Activated CD4-positive, alpha-beta T cell treated with anti-CD3 and anti-CD28 coated beads, Interleukin-2, amount 10 ng/mL, durations not matched to agents 24 days and 14 days (primary cell): ENCODE measurements around the gene CABP2. TPM values are rescaled to one million over a fixed set of nuclear protein-coding genes. Genes with fewer than 3 reads are reported as not detected.

Source experiments
- DNase-seq: peaks from one replicate; pipeline ENCODE4 v3.0.0; 2022
- H3K27ac Mint-ChIP-seq: one replicate; pipeline ENCODE4 v1.8.0; 2022; ENCODE audit warnings: mild to moderate bottlenecking, mixed read lengths
- H3K27me3 Mint-ChIP-seq: one replicate; pipeline ENCODE4 v1.8.0; 2022; ENCODE audit warnings: mixed read lengths
- H3K36me3 Mint-ChIP-seq: one replicate; pipeline ENCODE4 v1.8.0; 2022; ENCODE audit warnings: low read depth, mild to moderate bottlenecking, mixed read lengths
- H3K4me1 Mint-ChIP-seq: one replicate; pipeline ENCODE4 v1.8.0; 2021; ENCODE audit warnings: mixed read lengths
- H3K4me3 Mint-ChIP-seq: one replicate; pipeline ENCODE4 v1.8.0; 2022; ENCODE audit warnings: mild to moderate bottlenecking, moderate library complexity, mixed read lengths
- H3K9me3 Mint-ChIP-seq: one replicate; pipeline ENCODE4 v1.8.0; 2021; ENCODE audit warnings: mixed read lengths
- intact Hi-C: fragments of 100-400 bp; cut with micrococcal nuclease; formaldehyde crosslinking; loops from one replicate; pipeline ENCODE4 v1.15.1; 2023
- total RNA-seq: library from RNA; stranded (reverse); gene quantifications from 2 replicates; pipeline ENCODE4 v1.2.3, GENCODE V29; 2022

Gene CABP2
- total RNA-seq, 1 donor from 2014 or later, result not detected

- Mint-ChIP-seq H3K4me3 (peak within 1 kb of the TSS; percentile 95), H3K4me1 (peaks cover 35% of the 10 kb centered on the region), H3K9me3 (no peaks in the 10 kb centered on the region), H3K27me3 (peaks cover 10% of the 10 kb centered on the region), H3K36me3 (peaks cover 20% of the 10 kb centered on the region), H3K27ac (peak within 1 kb of the TSS; percentile 97)
- intact Hi-C loops, result loop anchor here (1.0 to 5.0 kb wide), 4 partner anchors 74 to 267 kb away; partner anchors contain the start of genes GSTP1, NDUFV1 and POLD4
- DNase-seq, result peak; percentile 99
Observed at GRCh38 chr11:67507864-67508485, 15.3 kb downstream of the CABP2 start, which contains the start of gene CDK2AP2. TSS of gene CDK2AP2 (minus strand) at chr11:67508162. CDS start at chr11:67508082, 80 bp downstream.

DNA sequence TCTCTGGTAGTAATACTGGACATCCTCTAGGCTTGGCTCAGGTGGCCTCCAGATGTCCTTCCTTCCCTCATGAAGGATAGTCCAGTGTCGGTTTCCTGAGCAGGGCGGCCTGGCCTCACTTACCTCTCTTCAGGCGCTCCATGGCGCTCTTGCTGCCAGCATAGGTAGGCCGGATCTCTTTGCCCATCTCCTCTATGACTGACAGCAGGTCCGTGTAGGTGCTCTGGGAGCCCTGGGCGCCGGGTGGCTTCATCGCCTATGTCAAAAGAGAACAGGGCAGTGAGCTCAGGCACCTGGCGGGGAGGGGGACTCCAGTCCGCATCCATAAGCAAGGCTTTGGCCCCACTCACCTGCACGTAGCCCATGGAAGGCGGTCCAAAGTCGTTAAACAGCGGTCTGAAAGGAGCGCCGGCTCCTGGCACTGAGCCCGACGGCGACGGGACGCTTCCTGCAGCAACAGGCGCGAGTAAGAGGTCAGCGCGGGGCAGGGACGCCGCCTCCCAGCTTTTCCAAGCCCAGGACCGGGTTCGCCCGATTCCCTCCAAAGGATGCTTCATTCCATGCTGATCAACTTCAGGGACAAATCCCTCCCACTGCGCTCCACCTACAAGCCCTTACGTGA is 15.9 kb downstream of the CABP2 start:
- Mint-ChIP-seq H3K9me3 (no peaks in the 10 kb centered on the region), H3K36me3 (peaks cover 22% of the 10 kb centered on the region), H3K27me3 (peaks cover 9% of the 10 kb centered on the region), H3K4me3 (peak overlapping the region; percentile 95), H3K4me1 (peaks cover 39% of the 10 kb centered on the region), H3K27ac (peak overlapping the region; percentile 97)
- intact Hi-C loops, result loop anchor here (2.0 to 5.0 kb wide), 2 partner anchors 75 to 155 kb away; partner anchors contain the start of genes GSTP1 and POLD4
- no peak for DNase-seq

DNA sequence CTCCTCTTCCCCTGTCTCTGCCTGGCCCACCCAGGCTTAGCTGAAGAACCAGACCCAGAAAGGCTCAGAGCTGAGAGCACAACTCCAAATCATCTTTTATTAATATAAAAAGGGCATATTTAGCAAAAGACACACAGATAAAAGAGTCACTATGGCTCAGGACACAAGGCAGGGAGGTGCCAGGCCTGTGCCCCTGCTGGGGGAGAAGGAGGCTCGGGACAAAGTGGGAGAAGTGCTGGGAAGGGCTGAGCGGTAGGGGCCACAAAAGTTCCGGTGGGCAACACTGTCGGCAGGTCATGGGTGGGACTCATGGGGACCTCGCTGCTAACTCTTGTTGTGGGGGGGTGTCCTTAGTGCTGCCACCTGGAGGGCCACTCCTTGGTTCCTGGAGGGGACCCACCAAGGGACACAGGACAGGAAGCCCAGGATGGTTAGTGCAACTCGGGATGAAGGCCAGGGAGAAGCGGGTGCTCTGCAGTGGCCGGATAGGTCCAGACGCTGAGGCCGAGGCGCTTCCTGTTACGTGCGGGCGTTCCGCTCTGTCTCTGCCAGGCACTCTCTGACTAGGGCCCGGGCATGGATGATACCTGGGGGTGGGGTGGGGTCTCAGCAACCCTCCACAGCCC is 16.7 kb downstream of the CABP2 start:
- Mint-ChIP-seq H3K27me3 (peaks cover 9% of the 10 kb centered on the region), H3K36me3 (peaks cover 22% of the 10 kb centered on the region), H3K4me1 (peaks cover 39% of the 10 kb centered on the region), H3K4me3 (peak overlapping the region; percentile 95), H3K27ac (peak overlapping the region; percentile 97), H3K9me3 (no peaks in the 10 kb centered on the region)
- DNase-seq, result peak; percentile 66
- intact Hi-C loops, result loop anchor here (1.0 to 5.0 kb wide), 9 partner anchors 19 to 154 kb away; partner anchors contain the start of genes GSTP1, POLD4, PTPRCAP and RPS6KB2

DNA sequence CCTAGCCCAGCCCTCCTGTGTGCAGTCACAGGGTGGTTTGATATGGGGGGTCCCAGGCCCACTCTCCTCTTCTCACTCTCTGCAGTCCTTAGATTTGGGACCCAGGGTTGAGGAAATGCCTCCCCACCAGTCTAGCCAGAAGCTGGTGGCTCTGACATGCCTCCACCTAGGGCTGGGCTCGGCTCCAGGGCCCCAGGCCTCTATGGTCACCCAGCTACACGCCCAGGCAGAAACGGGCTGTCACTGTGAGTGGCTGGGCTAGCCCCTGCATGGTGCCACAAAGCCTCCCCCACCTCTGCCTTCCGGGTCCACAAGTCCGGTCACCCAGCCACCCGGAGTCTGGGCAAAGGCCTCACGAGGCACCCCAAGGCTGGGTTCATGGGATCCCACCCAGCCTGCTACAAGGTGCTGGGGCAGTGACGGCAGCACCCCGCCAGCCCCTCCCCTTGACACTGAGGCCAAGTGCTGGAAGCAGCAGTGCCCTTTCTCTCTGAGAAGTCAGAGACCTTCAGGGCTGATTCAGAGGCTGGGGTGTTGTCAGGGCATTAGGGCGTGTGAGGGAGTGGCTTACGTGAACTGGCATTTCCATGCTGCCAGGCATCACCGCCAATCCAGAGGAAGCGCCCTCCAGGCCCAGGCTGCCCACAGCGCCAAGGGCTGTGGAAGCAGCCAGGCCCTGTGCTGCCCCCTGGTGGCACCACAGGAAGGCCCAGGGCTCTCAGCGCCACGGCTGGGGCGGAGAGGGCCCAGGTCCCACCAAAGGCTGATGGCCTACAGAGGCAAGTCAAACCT is 17.4 kb downstream of the CABP2 start:
- H3K27ac Mint-ChIP-seq, result peak overlapping the region; percentile 97
- H3K4me3 Mint-ChIP-seq, result peak overlapping the region; percentile 95
- H3K36me3 Mint-ChIP-seq, result peaks cover 29% of the 10 kb centered on the region
- H3K4me1 Mint-ChIP-seq, result peaks cover 45% of the 10 kb centered on the region
- DNase-seq, result peak; percentile 96
- intact Hi-C loops, result loop anchor here (1.0 to 5.0 kb wide), 9 partner anchors 18 to 153 kb away; partner anchors contain the start of genes GSTP1, POLD4, PTPRCAP and RPS6KB2
- peaks cover 3% of the 10 kb centered on the region for H3K27me3 Mint-ChIP-seq
- H3K9me3 Mint-ChIP-seq, result no peaks in the 10 kb centered on the region

- peaks cover 49% of the 10 kb centered on the region for H3K4me1 Mint-ChIP-seq
- no peaks in the 10 kb centered on the region for H3K27me3 Mint-ChIP-seq
- H3K36me3 Mint-ChIP-seq, result peaks cover 35% of the 10 kb centered on the region
- intact Hi-C loops, result loop anchor here (5.0 kb wide), 1 partner anchor 77 kb away; the partner anchor contains the start of gene GSTP1
- no peaks in the 10 kb centered on the region for H3K9me3 Mint-ChIP-seq
- peak; percentile 95 for DNase-seq
- peak within 1 kb of the TSS; percentile 95 for H3K4me3 Mint-ChIP-seq
- H3K27ac Mint-ChIP-seq, result peak within 1 kb of the TSS; percentile 97
Observed at GRCh38 chr11:67504950-67505581, 18.2 kb downstream of the CABP2 start, which contains the start of gene PITPNM1. TSS of gene PITPNM1 (minus strand) at chr11:67505363. CDS start at chr11:67504180, 1,183 bp downstream.

DNA sequence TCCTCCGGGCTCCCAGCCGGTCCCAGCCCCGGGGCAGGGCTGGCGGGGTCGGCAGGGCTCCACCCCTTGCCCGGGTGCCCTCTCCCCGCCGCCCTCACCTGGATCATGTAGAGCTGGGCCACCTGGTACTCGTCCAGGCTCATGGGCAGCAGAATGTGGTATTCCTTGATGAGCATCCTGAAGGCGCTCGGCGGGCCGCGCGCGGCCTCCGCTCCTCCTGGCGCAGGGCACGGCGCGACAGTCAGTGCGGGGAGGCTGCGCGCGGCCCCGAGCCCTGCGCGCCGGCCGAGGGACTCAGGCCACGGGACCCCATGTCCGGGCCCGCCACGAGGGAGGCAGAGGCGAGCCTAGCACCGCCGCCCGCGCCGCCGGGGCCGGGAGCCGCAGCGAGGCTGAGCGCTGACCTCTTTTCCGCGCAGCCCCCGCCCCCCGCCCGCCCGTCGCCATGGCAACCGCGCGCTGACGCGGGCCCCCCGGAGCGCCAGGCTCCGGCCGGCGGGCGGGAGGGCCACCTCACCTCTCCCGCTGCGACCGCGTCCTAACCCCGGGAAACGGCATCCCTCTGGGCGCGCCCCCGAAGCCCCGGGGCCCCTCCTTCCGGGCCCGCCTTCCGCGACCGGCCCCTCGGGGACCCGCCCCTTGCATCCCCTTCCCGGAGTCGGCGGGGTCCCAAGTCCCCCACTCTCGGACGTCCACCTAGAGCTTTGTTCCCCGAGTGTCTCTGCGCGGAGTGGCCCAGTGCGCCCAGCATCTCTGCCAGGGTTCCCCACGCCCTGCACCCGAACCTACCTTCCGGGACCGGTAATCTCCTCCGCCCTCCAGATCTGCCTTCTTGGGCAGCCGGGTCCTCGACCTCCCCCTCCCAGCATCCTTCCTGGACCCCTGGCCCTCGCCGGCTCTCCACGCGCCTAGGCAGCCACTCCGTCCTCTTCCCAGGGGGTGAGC is 19.0 kb downstream of the CABP2 start:
- DNase-seq, result peak; percentile 85
- Mint-ChIP-seq H3K36me3 (peaks cover 40% of the 10 kb centered on the region), H3K4me1 (peaks cover 47% of the 10 kb centered on the region), H3K4me3 (peak overlapping the region; percentile 95), H3K9me3 (peaks cover 3% of the 10 kb centered on the region), H3K27me3 (no peaks in the 10 kb centered on the region), H3K27ac (peak overlapping the region; percentile 82)
- intact Hi-C loops, result no loop called here

- Mint-ChIP-seq H3K4me3 (peak overlapping the region; percentile 76), H3K27me3 (no peaks in the 10 kb centered on the region), H3K4me1 (peaks cover 39% of the 10 kb centered on the region), H3K27ac (peak overlapping the region; percentile 59), H3K36me3 (peaks cover 44% of the 10 kb centered on the region), H3K9me3 (peaks cover 3% of the 10 kb centered on the region)
- intact Hi-C loops, result no loop called here
- peak; percentile 57 for DNase-seq
Observed at GRCh38 chr11:67503119-67504004, 19.9 kb downstream of the CABP2 start.

GRCh38 chr11:67502328-67502979 is 20.8 kb downstream of the CABP2 start:
- peaks cover 39% of the 10 kb centered on the region for H3K4me1 Mint-ChIP-seq
- H3K4me3 Mint-ChIP-seq, result peak overlapping the region; percentile 76
- no peaks in the 10 kb centered on the region for H3K27me3 Mint-ChIP-seq
- peak; percentile 57 for DNase-seq
- H3K36me3 Mint-ChIP-seq, result peaks cover 45% of the 10 kb centered on the region
- intact Hi-C loops, result no loop called here
- peak overlapping the region; percentile 59 for H3K27ac Mint-ChIP-seq
- peaks cover 3% of the 10 kb centered on the region for H3K9me3 Mint-ChIP-seq

DNA sequence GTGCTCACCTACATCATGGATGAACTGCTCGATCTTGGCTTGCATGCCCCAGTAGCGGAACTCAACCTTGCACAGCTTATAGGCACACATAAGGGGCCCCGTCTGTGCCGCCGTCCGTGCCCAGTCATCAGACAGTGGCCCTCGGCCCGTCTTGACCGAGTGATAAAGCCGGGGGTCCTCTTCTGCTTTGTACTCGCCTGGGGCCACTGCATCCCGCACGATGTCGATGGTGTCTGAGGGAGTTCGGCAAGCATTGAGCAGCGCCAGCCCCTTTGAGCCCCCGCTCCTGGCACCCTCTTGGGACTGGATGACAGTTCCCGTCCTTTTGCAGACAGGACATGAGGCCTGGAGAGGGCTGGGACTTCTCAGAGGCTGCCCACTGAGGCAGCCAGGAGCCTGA is 21.4 kb downstream of the CABP2 start:
- H3K4me3 Mint-ChIP-seq, result no peak overlapping the region
- H3K27ac Mint-ChIP-seq, result no peak overlapping the region
- peaks cover 35% of the 10 kb centered on the region for H3K4me1 Mint-ChIP-seq
- H3K36me3 Mint-ChIP-seq, result peaks cover 47% of the 10 kb centered on the region
- peaks cover 3% of the 10 kb centered on the region for H3K9me3 Mint-ChIP-seq
- DNase-seq, result no peak
- intact Hi-C loops, result no loop called here
- no peaks in the 10 kb centered on the region for H3K27me3 Mint-ChIP-seq

DNA sequence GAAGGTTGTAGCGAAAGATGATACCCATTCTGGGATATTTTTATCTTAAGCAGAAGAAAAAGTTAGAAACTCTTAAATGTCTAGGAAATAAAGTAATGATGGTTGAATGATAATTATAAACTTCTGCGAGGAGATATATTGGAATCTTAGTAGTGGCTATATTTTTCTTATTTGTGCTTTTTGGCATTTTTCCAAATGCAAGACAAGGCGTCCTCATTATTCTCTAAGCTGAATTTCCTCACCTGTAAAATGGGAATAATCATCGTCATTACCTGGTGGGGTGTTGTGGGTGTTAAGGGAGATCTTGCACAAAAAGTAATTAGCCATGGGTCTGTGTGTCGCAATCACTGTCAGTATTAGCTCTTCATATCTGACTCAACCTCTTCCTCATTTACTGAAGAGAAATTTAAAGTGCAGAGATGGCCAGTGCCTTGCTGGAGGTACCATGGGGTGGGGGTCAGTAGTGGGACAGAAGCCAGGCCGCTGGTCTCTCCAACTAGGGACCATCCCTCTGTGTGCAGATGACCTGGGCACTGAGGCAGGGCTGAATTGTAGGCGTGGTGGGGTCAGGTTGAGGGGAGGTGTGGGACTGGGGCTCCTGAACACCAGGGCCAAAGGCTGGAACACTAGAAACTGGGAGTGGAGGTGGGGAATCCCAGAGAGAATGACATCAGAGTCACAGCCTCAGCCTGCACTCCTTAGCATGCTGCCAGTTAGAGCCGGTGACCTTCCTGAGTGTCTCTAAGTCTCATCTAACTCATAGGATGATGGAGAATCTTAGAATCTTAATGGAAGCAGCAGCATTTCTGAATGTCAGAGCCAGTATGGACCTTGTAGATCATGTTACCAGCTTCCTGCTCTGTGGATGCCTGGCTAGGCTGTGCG is 22.2 kb downstream of the CABP2 start:
- peak overlapping the region; percentile 2 for H3K4me3 Mint-ChIP-seq
- H3K36me3 Mint-ChIP-seq, result peaks cover 49% of the 10 kb centered on the region
- peak overlapping the region; percentile 13 for H3K27ac Mint-ChIP-seq

More for the DNA sequence above, 22.2 kb downstream of the CABP2 start:
- intact Hi-C loops, result no loop called here
- Mint-ChIP-seq H3K4me1 (peaks cover 29% of the 10 kb centered on the region), H3K9me3 (peaks cover 3% of the 10 kb centered on the region), H3K27me3 (no peaks in the 10 kb centered on the region)
- DNase-seq, result no peak
